H9 (cell line): ENCODE measurements around the gene TREML2. TPM values are rescaled to one million over a fixed set of nuclear protein-coding genes. Genes with fewer than 3 reads are reported as not detected.

Experiments used
- DNase-seq: peaks from one replicate; pipeline ENCODE4 v3.0.0-alpha.2; 2017
- H2AFZ ChIP-seq: one replicate; pipeline ENCODE4 v1.6.1; 2013; ENCODE audit warnings: mild to moderate bottlenecking, low read length, control low read depth, moderate library complexity
- H2AK5ac ChIP-seq: 2 replicates; pipeline ENCODE4 v1.6.1; 2013; ENCODE audit warnings: low read length, control low read depth, mixed read lengths; ENCODE audit not compliant: insufficient read length
- H2BK120ac ChIP-seq: one replicate; pipeline ENCODE4 v1.6.1; 2013; ENCODE audit warnings: low read depth, mild to moderate bottlenecking, low read length, control low read depth, inconsistent platforms; ENCODE audit not compliant: poor library complexity, severe bottlenecking
- H2BK12ac ChIP-seq: 2 replicates; pipeline ENCODE4 v1.6.1; 2013; ENCODE audit warnings: low read length, control low read depth, mixed read lengths, low read depth; ENCODE audit not compliant: insufficient read length
- H2BK15ac ChIP-seq: 2 replicates; pipeline ENCODE4 v1.6.1; 2013; ENCODE audit warnings: low read depth, low read length, control low read depth
- H2BK20ac ChIP-seq: one replicate; pipeline ENCODE4 v1.6.1; 2013; ENCODE audit warnings: low read depth, mild to moderate bottlenecking, low read length, control low read depth, inconsistent platforms; ENCODE audit not compliant: poor library complexity, severe bottlenecking
- H2BK5ac ChIP-seq: 2 replicates; pipeline ENCODE4 v1.6.1; 2013; ENCODE audit warnings: low read length, control low read depth, mixed read lengths; ENCODE audit not compliant: insufficient read length
- H3K14ac ChIP-seq: 2 replicates; pipeline ENCODE4 v1.6.1; 2013; ENCODE audit warnings: low read length, control low read depth; ENCODE audit not compliant: insufficient read depth
- H3K18ac ChIP-seq: 2 replicates; pipeline ENCODE4 v1.6.1; 2013; ENCODE audit warnings: low read depth, mild to moderate bottlenecking, mixed read lengths, low read length, control low read depth; ENCODE audit not compliant: insufficient read length
- H3K23ac ChIP-seq: 2 replicates; pipeline ENCODE4 v1.6.1; 2013; ENCODE audit warnings: low read length, control low read depth, mixed read lengths, low read depth; ENCODE audit not compliant: insufficient read length
- H3K23me2 ChIP-seq: 2 replicates; pipeline ENCODE4 v1.6.1; 2013; ENCODE audit warnings: low read depth, mild to moderate bottlenecking, mixed read lengths, low read length, control low read depth; ENCODE audit not compliant: insufficient read length, poor library complexity, severe bottlenecking
- H3K27ac ChIP-seq: 2 replicates; pipeline ENCODE4 v1.5.1; 2013; ENCODE audit warnings: low read length, control low read depth, mixed read lengths, low read depth; ENCODE audit not compliant: insufficient read length
- H3K27me3 ChIP-seq: 2 replicates; pipeline ENCODE4 v1.6.1; 2013; ENCODE audit warnings: low read length, control low read depth, inconsistent platforms; ENCODE audit not compliant: insufficient read depth
- H3K4ac ChIP-seq: 2 replicates; pipeline ENCODE4 v1.6.1; 2013; ENCODE audit warnings: low read depth, mild to moderate bottlenecking, control low read depth, inconsistent platforms, low read length, moderate library complexity
- H3K4me1 ChIP-seq: 2 replicates; pipeline ENCODE4 v1.6.1; 2013; ENCODE audit warnings: low read length, control low read depth, inconsistent platforms; ENCODE audit not compliant: insufficient read depth
- H3K4me2 ChIP-seq: 2 replicates; pipeline ENCODE4 v1.6.1; 2013; ENCODE audit warnings: low read length, control low read depth, mixed read lengths; ENCODE audit not compliant: insufficient read length, insufficient read depth
- H3K56ac ChIP-seq: 2 replicates; pipeline ENCODE4 v1.6.1; 2013; ENCODE audit warnings: low read depth, mild to moderate bottlenecking, mixed read lengths, low read length, control low read depth; ENCODE audit not compliant: insufficient read length
- H3K79me1 ChIP-seq: 2 replicates; pipeline ENCODE4 v1.6.1; 2013; ENCODE audit warnings: low read depth, mild to moderate bottlenecking, moderate library complexity, low read length, control low read depth, inconsistent platforms; ENCODE audit not compliant: insufficient read depth, poor library complexity, severe bottlenecking
- H3K79me2 ChIP-seq: 2 replicates; pipeline ENCODE4 v1.6.1; 2013; ENCODE audit warnings: low read length, control low read depth, inconsistent platforms; ENCODE audit not compliant: insufficient read depth
- H3K9ac ChIP-seq: 2 replicates; pipeline ENCODE4 v1.6.1; 2013; ENCODE audit warnings: low read length, control low read depth, mixed read lengths; ENCODE audit not compliant: insufficient read length; ENCODE audit errors: extremely low read depth
- H3K9me3 ChIP-seq: one replicate; pipeline ENCODE4 v1.6.1; 2013; ENCODE audit warnings: low read depth, low read length, inconsistent platforms; ENCODE audit not compliant: control insufficient read depth
- H3T11ph ChIP-seq: one replicate; pipeline ENCODE4 v1.6.1; 2013; ENCODE audit warnings: mild to moderate bottlenecking, low read length, control low read depth, inconsistent platforms
- H4K20me1 ChIP-seq: one replicate; pipeline ENCODE4 v1.6.1; 2013; ENCODE audit not compliant: control insufficient read depth, insufficient read length, insufficient read depth
- H4K5ac ChIP-seq: 2 replicates; pipeline ENCODE4 v1.6.1; 2013; ENCODE audit warnings: low read depth, mild to moderate bottlenecking, mixed read lengths, low read length, control low read depth; ENCODE audit not compliant: insufficient read length
- H4K8ac ChIP-seq: replicated peaks from 2 replicates; pipeline ENCODE4 v1.6.1; 2013; ENCODE audit warnings: low read length, control low read depth, mixed read lengths, low read depth; ENCODE audit not compliant: insufficient read length
- H4K91ac ChIP-seq: 2 replicates; pipeline ENCODE4 v1.6.1; 2013; ENCODE audit warnings: low read depth, mild to moderate bottlenecking, moderate library complexity, mixed read lengths, low read length, control low read depth; ENCODE audit not compliant: insufficient read length
- H3K27ac Mint-ChIP-seq, 3 experiments: 2 replicates in 2 of 3; 3 replicates in 1 of 3; pipeline ENCODE4 v1.8.0; 2020 to 2021; ENCODE audit warnings: mixed read lengths in 3 of 3, mild to moderate bottlenecking in 1 of 3, moderate library complexity in 1 of 3
- H3K27me3 Mint-ChIP-seq: 2 replicates; pipeline ENCODE4 v1.8.0; 2021; ENCODE audit warnings: low read depth, mild to moderate bottlenecking, moderate library complexity, mixed read lengths
- H3K36me3 Mint-ChIP-seq, 3 experiments: 2 replicates in 2 of 3; 3 replicates in 1 of 3; pipeline ENCODE4 v1.8.0; 2020 to 2021; ENCODE audit warnings: low read depth in 3 of 3, mixed read lengths in 3 of 3; ENCODE audit not compliant: insufficient read depth in 1 of 3
- H3K4me1 Mint-ChIP-seq, 2 experiments: 2 replicates each; pipeline ENCODE4 v1.8.0; 2020; ENCODE audit warnings: mixed read lengths in 2 of 2
- H3K4me3 Mint-ChIP-seq, 2 experiments: 2 replicates in 1 of 2; 3 replicates in 1 of 2; pipeline ENCODE4 v1.8.0; 2020 to 2021; ENCODE audit warnings: mild to moderate bottlenecking in 2 of 2, mixed read lengths in 2 of 2, moderate library complexity in 1 of 2
- H3K9me3 Mint-ChIP-seq, 2 experiments: 2 replicates in 1 of 2; 3 replicates in 1 of 2; pipeline ENCODE4 v1.8.0; 2020; ENCODE audit warnings: mild to moderate bottlenecking in 2 of 2, mixed read lengths in 2 of 2, moderate library complexity in 1 of 2
- WGBS: extraction: QIAGEN DNeasy Blood & Tissue Kit; methylation state at CpG from one replicate; pipeline ENCODE4 v1.1.7; 2013; ENCODE audit warnings: missing lambda C conversion rate, low lambda C conversion rate, mixed read lengths; ENCODE audit not compliant: insufficient read length; ENCODE audit errors: extremely low coverage; 5-methylcytosine and 5-hydroxymethylcytosine counted together
- total RNA-seq: library from RNA; stranded (reverse); gene quantifications from 2 replicates; pipeline ENCODE4 v1.2.1, GENCODE V29; 2021
- TF ChIP-seq, protein P1 (sequence below): fragments of 200-600 bp; sonication (generic); conservative IDR thresholded peaks from 3 replicates; pipeline ENCODE4 v1.8.0; 2021; ENCODE audit warnings: antibody characterized with exemption, mild to moderate bottlenecking

Gene TREML2
- total RNA-seq, 1 experiment from 2014 or later = 0.07 TPM

DNA sequence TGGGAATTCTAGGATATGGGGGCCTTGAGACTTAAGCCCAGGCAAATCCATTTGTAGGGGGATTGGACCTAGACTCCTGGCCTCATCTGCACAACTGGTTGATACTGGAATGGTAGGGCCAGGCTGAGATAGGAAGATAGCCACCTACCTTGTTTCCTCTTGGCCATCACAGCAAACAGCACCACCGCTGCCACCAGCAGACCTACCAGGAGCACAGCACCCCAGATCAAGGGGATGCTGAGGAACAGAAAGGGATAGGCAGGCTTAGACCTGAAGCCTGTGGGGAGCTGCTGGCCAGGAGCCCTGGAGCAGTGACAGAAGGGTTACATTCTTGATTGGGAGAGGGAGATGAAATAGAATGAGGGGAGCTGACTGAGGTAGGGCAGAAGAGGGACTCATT, 50.3 kb downstream of the TREML2 start:
- Mint-ChIP-seq H3K9me3 (no peaks in the 10 kb centered on the region), H3K4me3 (no peak overlapping the region), H3K27ac (no peak overlapping the region), H3K4me1 (peaks cover 11 to 13% of the 10 kb centered on the region in 2 experiments; a peak in 3 of 4 replicates), H3K36me3 (no peaks in the 10 kb centered on the region; a peak in 1 of 7 replicates), H3K27me3 (peaks cover 3% of the 10 kb centered on the region)
- WGBS = no CpG with 5 or more reads among the region's 1 CpG
- H3T11ph ChIP-seq = no peak overlapping the region
- H2BK5ac ChIP-seq = no peak overlapping the region
- no peak overlapping the region for H2BK15ac ChIP-seq
- no peaks in the 10 kb centered on the region for H3K4me1 ChIP-seq
- no peak overlapping the region for H3K18ac ChIP-seq
- TF ChIP-seq, protein P1, sequence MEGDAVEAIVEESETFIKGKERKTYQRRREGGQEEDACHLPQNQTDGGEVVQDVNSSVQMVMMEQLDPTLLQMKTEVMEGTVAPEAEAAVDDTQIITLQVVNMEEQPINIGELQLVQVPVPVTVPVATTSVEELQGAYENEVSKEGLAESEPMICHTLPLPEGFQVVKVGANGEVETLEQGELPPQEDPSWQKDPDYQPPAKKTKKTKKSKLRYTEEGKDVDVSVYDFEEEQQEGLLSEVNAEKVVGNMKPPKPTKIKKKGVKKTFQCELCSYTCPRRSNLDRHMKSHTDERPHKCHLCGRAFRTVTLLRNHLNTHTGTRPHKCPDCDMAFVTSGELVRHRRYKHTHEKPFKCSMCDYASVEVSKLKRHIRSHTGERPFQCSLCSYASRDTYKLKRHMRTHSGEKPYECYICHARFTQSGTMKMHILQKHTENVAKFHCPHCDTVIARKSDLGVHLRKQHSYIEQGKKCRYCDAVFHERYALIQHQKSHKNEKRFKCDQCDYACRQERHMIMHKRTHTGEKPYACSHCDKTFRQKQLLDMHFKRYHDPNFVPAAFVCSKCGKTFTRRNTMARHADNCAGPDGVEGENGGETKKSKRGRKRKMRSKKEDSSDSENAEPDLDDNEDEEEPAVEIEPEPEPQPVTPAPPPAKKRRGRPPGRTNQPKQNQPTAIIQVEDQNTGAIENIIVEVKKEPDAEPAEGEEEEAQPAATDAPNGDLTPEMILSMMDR = peak; percentile 32; the same call in 1 of the 3 replicates
- H3K27ac ChIP-seq = no peak overlapping the region
- H2BK120ac ChIP-seq = no peak overlapping the region
- no peaks in the 10 kb centered on the region for H3K23me2 ChIP-seq
- no peaks in the 10 kb centered on the region for H3K9me3 ChIP-seq
- H4K5ac ChIP-seq = no peak overlapping the region
- H3K14ac ChIP-seq = no peak overlapping the region
- H3K56ac ChIP-seq = no peak overlapping the region
- H3K27me3 ChIP-seq = no peaks in the 10 kb centered on the region
- H3K79me1 ChIP-seq = no peaks in the 10 kb centered on the region
- no peaks in the 10 kb centered on the region for H4K20me1 ChIP-seq
- no peak overlapping the region for H2AK5ac ChIP-seq
- DNase-seq = no peak
- H2BK12ac ChIP-seq = no peak overlapping the region
- H3K23ac ChIP-seq = no peak overlapping the region
- H3K9ac ChIP-seq = no peak overlapping the region
- no peak overlapping the region for H2BK20ac ChIP-seq
- no peak overlapping the region for H3K4ac ChIP-seq
- no peak overlapping the region for H3K4me2 ChIP-seq
- H4K91ac ChIP-seq = no peak overlapping the region
- H2AFZ ChIP-seq = no peak overlapping the region
- H3K79me2 ChIP-seq = no peaks in the 10 kb centered on the region
- no peak overlapping the region for H4K8ac ChIP-seq
